Neural crest cell (in vitro differentiated cells): ENCODE measurements around the gene GALNT17. TPM values are rescaled to one million over a fixed set of nuclear protein-coding genes. Genes with fewer than 3 reads are reported as not detected.

ENCODE experiments used
- DNase-seq: peaks from one replicate; pipeline ENCODE4 v3.0.0; 2021; ENCODE audit warnings: low read depth, mixed read lengths, low spot score
- H3K27ac Mint-ChIP-seq: one replicate; pipeline ENCODE4 v1.8.0; 2021; ENCODE audit warnings: mild to moderate bottlenecking, mixed read lengths; ENCODE audit not compliant: unreplicated experiment
- H3K27me3 Mint-ChIP-seq: 2 replicates; pipeline ENCODE4 v1.8.0; 2021; ENCODE audit warnings: low read depth, mild to moderate bottlenecking, mixed read lengths
- H3K36me3 Mint-ChIP-seq: 2 replicates; pipeline ENCODE4 v1.8.0; 2021; ENCODE audit warnings: low read depth, mild to moderate bottlenecking, mixed read lengths
- H3K4me1 Mint-ChIP-seq: 2 replicates; pipeline ENCODE4 v1.8.0; 2021; ENCODE audit warnings: mixed read lengths
- H3K4me3 Mint-ChIP-seq: one replicate; pipeline ENCODE4 v1.8.0; 2021; ENCODE audit warnings: mild to moderate bottlenecking, mixed read lengths
- H3K9me3 Mint-ChIP-seq: 2 replicates; pipeline ENCODE4 v1.8.0; 2021; ENCODE audit warnings: mixed read lengths
- CTCF ChIP-seq: fragments of 200-600 bp; sonication (generic); conservative IDR thresholded peaks from 2 replicates; pipeline ENCODE4 v1.5.0; 2021; ENCODE audit warnings: antibody characterized with exemption, mild to moderate bottlenecking
- total RNA-seq: library from RNA; stranded (reverse); gene quantifications from 2 replicates; pipeline ENCODE4 v1.2.1, GENCODE V29; 2021

The GALNT17 gene
- total RNA-seq, 1 donor from 2014 or later, result 11.0 TPM

GRCh38 chr7:71430246-71430645, 298.3 kb downstream of the GALNT17 start:
- Mint-ChIP-seq H3K4me1 (peaks cover 37% of the 10 kb centered on the region), H3K9me3 (peaks cover 6% of the 10 kb centered on the region), H3K27me3 (peaks cover 9% of the 10 kb centered on the region), H3K27ac (no peak overlapping the region), H3K36me3 (peaks cover 5% of the 10 kb centered on the region), H3K4me3 (no peak overlapping the region)
- DNase-seq, result no peak
- no peak for TF ChIP-seq CTCF

DNA sequence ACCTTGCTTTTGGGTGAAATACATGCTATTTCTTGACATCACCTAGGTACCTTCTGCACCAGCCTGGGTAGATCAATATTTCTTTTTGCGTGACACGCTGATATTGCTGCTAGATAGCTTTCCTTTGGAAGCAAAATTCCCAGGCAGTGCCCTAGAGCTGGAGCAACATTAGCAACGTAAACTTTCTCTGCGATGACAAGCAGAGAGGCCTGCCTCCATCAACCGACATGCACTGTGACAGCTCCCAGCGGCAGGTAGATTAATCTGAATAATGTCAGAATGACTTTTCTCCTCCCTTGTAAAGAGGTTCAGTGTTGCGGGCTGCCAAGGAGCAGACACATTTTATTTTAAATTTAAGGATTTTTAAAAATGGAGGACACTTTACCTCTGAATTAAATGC, 307.4 kb downstream of the GALNT17 start:
- Mint-ChIP-seq H3K27me3 (no peaks in the 10 kb centered on the region), H3K27ac (no peak overlapping the region), H3K36me3 (peaks cover 16% of the 10 kb centered on the region), H3K4me3 (no peak overlapping the region), H3K9me3 (peaks cover 4% of the 10 kb centered on the region), H3K4me1 (peaks cover 12% of the 10 kb centered on the region)
- TF ChIP-seq CTCF, result no peak
- no peak for DNase-seq

- TF ChIP-seq CTCF, result no peak
- peaks cover 5% of the 10 kb centered on the region for H3K36me3 Mint-ChIP-seq
- no peak overlapping the region for H3K4me3 Mint-ChIP-seq
- DNase-seq, result no peak
- no peak overlapping the region for H3K27ac Mint-ChIP-seq
- no peaks in the 10 kb centered on the region for H3K27me3 Mint-ChIP-seq
- peaks cover 14% of the 10 kb centered on the region for H3K4me1 Mint-ChIP-seq
- no peaks in the 10 kb centered on the region for H3K9me3 Mint-ChIP-seq
These were observed 310.7 kb downstream of the GALNT17 start for GRCh38 chr7:71442492-71443190.

DNA sequence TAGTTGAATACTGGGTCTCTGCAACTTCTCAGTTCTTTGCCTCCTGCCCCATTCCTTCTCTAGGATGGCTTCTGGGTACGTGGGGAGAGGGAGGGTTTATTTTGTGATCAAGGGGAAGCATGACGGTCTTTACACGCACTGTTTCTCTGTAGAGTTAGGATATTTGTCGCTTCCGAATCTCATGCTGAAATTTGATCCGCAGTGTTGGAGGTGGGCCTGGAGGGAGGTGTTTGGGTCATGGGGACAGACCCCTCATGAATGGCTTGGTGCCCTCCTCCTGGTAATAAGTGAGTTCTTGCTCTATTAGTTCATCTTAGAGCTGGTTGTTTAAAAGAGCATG, 311.2 kb downstream of the GALNT17 start:
- Mint-ChIP-seq H3K27me3 (no peaks in the 10 kb centered on the region), H3K4me3 (no peak overlapping the region), H3K36me3 (peaks cover 9% of the 10 kb centered on the region), H3K9me3 (peaks cover 2% of the 10 kb centered on the region), H3K4me1 (peaks cover 19% of the 10 kb centered on the region), H3K27ac (no peak overlapping the region)
- no peak for TF ChIP-seq CTCF
- DNase-seq, result no peak

- peaks cover 2% of the 10 kb centered on the region for H3K9me3 Mint-ChIP-seq
- TF ChIP-seq CTCF, result no peak
- no peak overlapping the region for H3K27ac Mint-ChIP-seq
- no peak overlapping the region for H3K4me3 Mint-ChIP-seq
- DNase-seq, result no peak
- H3K27me3 Mint-ChIP-seq, result no peaks in the 10 kb centered on the region
- peaks cover 23% of the 10 kb centered on the region for H3K4me1 Mint-ChIP-seq
- peaks cover 9% of the 10 kb centered on the region for H3K36me3 Mint-ChIP-seq
These were observed 312.2 kb downstream of the GALNT17 start for GRCh38 chr7:71444130-71444529.
